22Rv1 (cell line): Measurements from ENCODE around the gene NPTX1.

Experiments
- CTCF ChIP-seq: fragments of 450-650 bp; IDR thresholded peaks from 2 replicates; pipeline ENCODE4 v1.5.1; 2017; ENCODE audit warnings: mild to moderate bottlenecking
- ZFX ChIP-seq: fragments of 450-650 bp; IDR thresholded peaks from 2 replicates; pipeline ENCODE4 v1.6.1; 2017; ENCODE audit warnings: antibody characterized with exemption, borderline replicate concordance

DNA sequence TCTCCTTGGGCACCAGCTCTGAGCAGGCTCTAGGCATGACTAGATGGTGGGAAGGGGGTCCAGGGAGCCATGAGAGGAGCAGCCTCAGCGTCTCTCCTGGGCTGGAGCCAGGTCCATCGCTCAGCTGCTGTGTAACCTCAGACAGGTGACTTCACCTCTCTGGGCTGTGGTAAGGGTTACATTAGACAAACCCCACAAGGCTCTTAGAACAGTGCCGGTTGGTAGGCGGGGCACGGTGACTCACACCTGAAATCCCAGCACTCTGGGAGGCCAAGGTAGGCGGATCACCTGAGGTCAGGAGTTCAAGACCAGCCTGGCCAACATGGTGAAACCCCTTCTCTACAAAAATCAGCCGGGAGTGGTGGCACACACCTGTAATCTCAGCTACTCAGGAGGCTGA lies 18.1 kb upstream of the NPTX1 start:
- no peak for TF ChIP-seq CTCF
- no peak for TF ChIP-seq ZFX
